Measurements from ENCODE around the gene SRGAP2.
"Not testable (repeated sequence)": the region's sequence is repeated elsewhere in the genome, so short reads cannot be mapped to it uniquely, and the experiment has no call there.

The SRGAP2 gene

DNA sequence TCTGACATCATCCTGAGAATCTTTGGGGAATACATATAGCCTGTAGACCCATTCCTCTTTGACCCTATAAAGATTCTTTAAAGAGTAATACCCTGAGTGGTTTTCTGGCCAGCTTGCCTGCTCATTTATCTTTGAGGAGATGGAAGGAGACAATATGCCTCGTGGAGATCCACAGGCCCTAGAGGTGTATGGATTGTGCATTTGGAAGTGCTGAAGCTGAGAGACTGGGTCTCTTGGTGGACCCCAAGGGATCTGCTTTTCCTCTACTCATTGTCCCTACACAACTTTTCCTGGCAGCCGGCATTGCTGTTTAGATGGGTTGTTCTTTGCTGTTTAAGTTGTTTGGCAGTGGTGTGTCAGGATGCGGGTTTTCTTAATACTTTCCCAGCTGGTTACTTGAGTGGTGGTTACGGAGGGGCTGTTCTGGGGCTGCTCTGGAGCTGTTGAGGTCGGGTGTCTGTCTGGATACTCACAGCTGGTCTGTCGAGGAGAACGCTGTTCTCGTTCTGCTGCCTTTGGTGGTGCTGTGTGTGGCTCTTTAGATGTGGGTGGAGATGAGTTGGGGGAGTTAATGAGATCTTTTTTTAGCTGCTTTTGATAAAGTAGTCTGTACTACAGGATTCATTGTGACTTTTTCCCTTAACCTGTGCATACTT, 49.5 kb downstream of the SRGAP2 start:
- not testable (repeated sequence) for DNase-seq

All from NCI-H1092 (cell line).